ENCODE results near the gene USP2. TPM values are rescaled to one million over a fixed set of nuclear protein-coding genes. Genes with fewer than 3 reads are reported as not detected.

Gene USP2
- total and polyA plus RNA-seq, 2 of the 4 experiments (the other 2 are of a cell fraction), result 0.18 to 0.79 TPM

DNA sequence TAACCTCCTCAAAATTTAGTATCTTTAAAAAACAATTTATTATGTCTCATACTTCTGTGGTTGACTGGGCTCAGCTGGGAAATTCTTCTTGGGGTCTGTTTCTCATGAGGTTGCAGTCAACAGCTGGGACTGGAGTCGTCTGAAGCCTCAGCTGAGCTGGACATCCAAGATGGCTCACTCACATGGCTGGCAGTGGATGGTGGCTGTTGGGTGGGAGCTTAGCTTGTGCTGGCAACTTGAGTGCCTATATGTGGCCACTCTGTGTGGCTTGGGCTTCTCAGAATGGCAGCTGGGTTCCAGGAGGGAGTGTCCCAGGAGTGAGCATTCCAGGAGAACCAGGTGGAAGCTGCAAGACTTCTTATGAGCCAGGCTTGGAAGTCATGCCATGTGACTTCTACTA lies 28.2 kb upstream of the USP2 start:
- CTCF ChIA-PET, result no interaction called here
- intact Hi-C loops (cut with micrococcal nuclease), result no loop called here
- WGBS, 2 experiments (ENCODE audit: extremely low coverage in 2 of 2, insufficient read length in 1 of 2), result no CpG with 5 or more reads among the region's 1 CpG

More for the DNA sequence above, 28.2 kb upstream of the USP2 start:
- H2AK9ac ChIP-seq (replicated peaks; ENCODE audit: low read depth, low read length, poor library complexity), result no peak overlapping the region
- BruUV-seq (replicated peaks), result no TSS peak
- POLR2A ChIA-PET (ENCODE audit: unreplicated experiment), result no interaction called here
- no peak overlapping the region for H2BK5ac ChIP-seq (ENCODE audit: low read depth, low read length, poor library complexity, severe bottlenecking)
- no peak overlapping the region for H3K23ac ChIP-seq (ENCODE audit: low read depth, low read length)
- H4K91ac ChIP-seq (ENCODE audit: insufficient read depth, low read depth, low read length), result no peak overlapping the region
- no peaks in the 10 kb centered on the region for H3K36me3 ChIP-seq (ENCODE audit: control insufficient read depth, insufficient read depth, low read length)
- no peak for DNase-seq
- H2AFZ ChIP-seq (replicated peaks; ENCODE audit: low read length, poor library complexity), result no peak overlapping the region
- H3K27me3 ChIP-seq (ENCODE audit: control insufficient read depth, insufficient read depth, low read length), result peaks cover 2% of the 10 kb centered on the region; the same call in 1 of the 2 replicates
- TF ChIP-seq MAFK (IDR thresholded peaks at IDR 0.05; ENCODE audit: low read depth, low read length) (no peak), MAZ (IDR thresholded peaks at IDR 0.05; ENCODE audit: borderline replicate concordance, low read depth, low read length) (no peak), POLR2A (IDR thresholded peaks at IDR 0.05; ENCODE audit: low read depth, low read length) (no peak), MXI1 (IDR thresholded peaks at IDR 0.05; ENCODE audit: borderline replicate concordance, low read depth, low read length) (no peak), RAD21 (IDR thresholded peaks at IDR 0.05; ENCODE audit: low read length) (no peak), NFE2L2 (IDR thresholded peaks at IDR 0.05; ENCODE audit: low read depth, low read length) (no peak)
- no peak overlapping the region for H2BK15ac ChIP-seq (ENCODE audit: low read depth, low read length)
- H4K5ac ChIP-seq (ENCODE audit: low read depth, low read length), result no peak overlapping the region
- no peak overlapping the region for H3K4ac ChIP-seq (ENCODE audit: low read depth, low read length)
- no peak for ATAC-seq (ENCODE audit: low read depth)
- 0 out of 2 replicates have a peak, but pooled peaks cover 2% of the 10 kb centered on the region for H3K4me1 ChIP-seq (ENCODE audit: control insufficient read depth, insufficient read depth, low read length)
- H4K20me1 ChIP-seq (ENCODE audit: insufficient read depth, low read length), result no peaks in the 10 kb centered on the region
- no peak overlapping the region for H3K4me3 ChIP-seq (ENCODE audit: insufficient read depth, low read depth, low read length)
- no peaks in the 10 kb centered on the region for H3K9me1 ChIP-seq (ENCODE audit: insufficient read depth, low read length)
- dilution Hi-C loops (cut with HindIII; ENCODE audit: low sequenced_read_pairs, unreplicated experiment), result no loop called here
- H3K14ac ChIP-seq (replicated peaks; ENCODE audit: low read depth, low read length), result no peak overlapping the region
- H2AK5ac ChIP-seq (ENCODE audit: low read depth, low read length), result no peak overlapping the region
- no peak overlapping the region for H3K4me2 ChIP-seq (ENCODE audit: low read depth, low read length)
- H3K79me1 ChIP-seq (ENCODE audit: low read depth in 1 of 2, low read length in 2 of 2), result no peaks in the 10 kb centered on the region
- H3K18ac ChIP-seq (ENCODE audit: low read depth, low read length), result no peak overlapping the region
- H3K56ac ChIP-seq (ENCODE audit: extremely low read depth, insufficient read depth, low read length), result no peak overlapping the region
- no peak overlapping the region for H2BK20ac ChIP-seq (ENCODE audit: low read depth, low read length)
- no peak overlapping the region for H3K27ac ChIP-seq (ENCODE audit: insufficient read depth, low read length)
- in situ Hi-C loops (cut with MboI; ENCODE audit: low sequenced_read_pairs), result loop anchor here (10.0 kb wide), 1 partner anchor 325 kb away; no protein-coding TSS in a partner anchor
- H3K9me3 ChIP-seq (ENCODE audit: control insufficient read depth, insufficient read depth, low read length), result no peaks in the 10 kb centered on the region; the same call in 1 of the 2 replicates
- no peak overlapping the region for H3K9ac ChIP-seq (ENCODE audit: low read depth, low read length)
- H2BK120ac ChIP-seq (ENCODE audit: low read depth, low read length), result no peak overlapping the region
- no peak overlapping the region for H4K8ac ChIP-seq (ENCODE audit: low read depth in 2 of 2, low read length in 2 of 2)

All from IMR-90 (cell line).